ENCODE measurements around the gene TCF7L1. TPM values are rescaled to one million over a fixed set of nuclear protein-coding genes. Genes with fewer than 3 reads are reported as not detected.

TCF7L1 gene
- total and polyA plus RNA-seq, 9 of the 15 experiments (the other 6 are each of a cell fraction or from before 2014, with no cell fraction given), result 0.03 to 0.11 (median 0.07) TPM; not detected in 5

DNA sequence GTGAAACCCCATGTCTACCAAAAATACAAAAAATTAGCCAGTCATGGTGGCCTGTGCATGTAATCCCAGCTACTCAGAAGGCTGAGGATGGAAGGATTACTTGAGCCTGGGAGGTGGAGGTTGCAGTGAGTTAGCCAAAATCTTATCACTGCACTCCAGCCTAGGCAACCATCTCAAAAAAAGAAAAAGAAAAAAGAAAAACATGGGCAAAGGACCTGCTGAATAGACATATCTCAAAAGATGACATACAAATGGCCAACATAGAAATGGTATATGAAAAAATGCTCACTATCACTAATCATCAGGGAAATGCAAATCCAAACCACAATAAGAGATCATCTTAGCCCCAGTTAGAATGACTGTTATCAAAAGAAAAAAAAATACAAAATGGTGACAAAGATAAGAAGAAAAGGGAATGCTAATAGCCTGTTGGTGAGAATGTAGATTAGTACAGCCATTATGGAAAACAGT, 196.0 kb downstream of the TCF7L1 start (continued):
- TF ChIP-seq SPI1 (IDR thresholded peaks at IDR 0.05; ENCODE audit: borderline replicate concordance, low read depth, low read length) (no peak), ZNF134 (CRISPR knock-in tag; conservative IDR thresholded peaks at IDR 0.05) (no peak), PPARD (CRISPR knock-in tag; IDR thresholded peaks at IDR 0.05) (no peak), ZNF184 (CRISPR knock-in tag; IDR thresholded peaks at IDR 0.05) (no peak), ZNF561 (CRISPR knock-in tag; conservative IDR thresholded peaks at IDR 0.05) (no peak), ZC3H4 (CRISPR knock-in tag; IDR thresholded peaks at IDR 0.05; ENCODE audit: borderline replicate concordance) (no peak), PYGO2 (tag; IDR thresholded peaks at IDR 0.05) (no peak), DACH1 (IDR thresholded peaks at IDR 0.05; ENCODE audit: partially characterized antibody) (peak; percentile 69), KDM4B (IDR thresholded peaks at IDR 0.05; ENCODE audit: borderline replicate concordance in 2 of 2, low read depth in 1 of 2) (no peak), NFE2L1 (tag; IDR thresholded peaks at IDR 0.05; ENCODE audit: borderline replicate concordance, low read depth) (peak; percentile 72; the same call in 1 of the 2 replicates), FOXA1 (IDR thresholded peaks at IDR 0.05; ENCODE audit: borderline replicate concordance) (no peak), PTRF (tag; IDR thresholded peaks at IDR 0.05) (no peak), ZNF668 (CRISPR knock-in tag; IDR thresholded peaks at IDR 0.05) (no peak), PML (IDR thresholded peaks at IDR 0.05; ENCODE audit: low read length) (peak; percentile 65; the same call in 1 of the 2 replicates), SRSF7 (optimal IDR thresholded peaks at IDR 0.05; ENCODE audit: low read depth, low read length) (no peak), RBBP5 (IDR thresholded peaks at IDR 0.05; ENCODE audit: borderline replicate concordance, insufficient read depth, low read length, poor library complexity, severe bottlenecking) (no peak)
- TF ChIP-seq, protein P1, sequence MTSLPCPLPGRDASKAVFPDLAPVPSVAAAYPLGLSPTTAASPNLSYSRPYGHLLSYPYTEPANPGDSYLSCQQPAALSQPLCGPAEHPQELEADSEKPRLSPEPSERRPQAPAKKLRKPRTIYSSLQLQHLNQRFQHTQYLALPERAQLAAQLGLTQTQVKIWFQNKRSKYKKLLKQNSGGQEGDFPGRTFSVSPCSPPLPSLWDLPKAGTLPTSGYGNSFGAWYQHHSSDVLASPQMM (CRISPR knock-in tag; IDR thresholded peaks at IDR 0.05), result no peak
- TF ChIP-seq, protein P2, sequence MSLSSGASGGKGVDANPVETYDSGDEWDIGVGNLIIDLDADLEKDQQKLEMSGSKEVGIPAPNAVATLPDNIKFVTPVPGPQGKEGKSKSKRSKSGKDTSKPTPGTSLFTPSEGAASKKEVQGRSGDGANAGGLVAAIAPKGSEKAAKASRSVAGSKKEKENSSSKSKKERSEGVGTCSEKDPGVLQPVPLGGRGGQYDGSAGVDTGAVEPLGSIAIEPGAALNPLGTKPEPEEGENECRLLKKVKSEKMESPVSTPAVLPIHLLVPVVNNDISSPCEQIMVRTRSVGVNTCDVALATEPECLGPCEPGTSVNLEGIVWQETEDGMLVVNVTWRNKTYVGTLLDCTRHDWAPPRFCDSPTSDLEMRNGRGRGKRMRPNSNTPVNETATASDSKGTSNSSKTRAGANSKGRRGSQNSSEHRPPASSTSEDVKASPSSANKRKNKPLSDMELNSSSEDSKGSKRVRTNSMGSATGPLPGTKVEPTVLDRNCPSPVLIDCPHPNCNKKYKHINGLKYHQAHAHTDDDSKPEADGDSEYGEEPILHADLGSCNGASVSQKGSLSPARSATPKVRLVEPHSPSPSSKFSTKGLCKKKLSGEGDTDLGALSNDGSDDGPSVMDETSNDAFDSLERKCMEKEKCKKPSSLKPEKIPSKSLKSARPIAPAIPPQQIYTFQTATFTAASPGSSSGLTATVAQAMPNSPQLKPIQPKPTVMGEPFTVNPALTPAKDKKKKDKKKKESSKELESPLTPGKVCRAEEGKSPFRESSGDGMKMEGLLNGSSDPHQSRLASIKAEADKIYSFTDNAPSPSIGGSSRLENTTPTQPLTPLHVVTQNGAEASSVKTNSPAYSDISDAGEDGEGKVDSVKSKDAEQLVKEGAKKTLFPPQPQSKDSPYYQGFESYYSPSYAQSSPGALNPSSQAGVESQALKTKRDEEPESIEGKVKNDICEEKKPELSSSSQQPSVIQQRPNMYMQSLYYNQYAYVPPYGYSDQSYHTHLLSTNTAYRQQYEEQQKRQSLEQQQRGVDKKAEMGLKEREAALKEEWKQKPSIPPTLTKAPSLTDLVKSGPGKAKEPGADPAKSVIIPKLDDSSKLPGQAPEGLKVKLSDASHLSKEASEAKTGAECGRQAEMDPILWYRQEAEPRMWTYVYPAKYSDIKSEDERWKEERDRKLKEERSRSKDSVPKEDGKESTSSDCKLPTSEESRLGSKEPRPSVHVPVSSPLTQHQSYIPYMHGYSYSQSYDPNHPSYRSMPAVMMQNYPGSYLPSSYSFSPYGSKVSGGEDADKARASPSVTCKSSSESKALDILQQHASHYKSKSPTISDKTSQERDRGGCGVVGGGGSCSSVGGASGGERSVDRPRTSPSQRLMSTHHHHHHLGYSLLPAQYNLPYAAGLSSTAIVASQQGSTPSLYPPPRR (CRISPR knock-in tag; IDR thresholded peaks at IDR 0.05; ENCODE audit: borderline replicate concordance), result no peak
- TF ChIP-seq, protein P3, sequence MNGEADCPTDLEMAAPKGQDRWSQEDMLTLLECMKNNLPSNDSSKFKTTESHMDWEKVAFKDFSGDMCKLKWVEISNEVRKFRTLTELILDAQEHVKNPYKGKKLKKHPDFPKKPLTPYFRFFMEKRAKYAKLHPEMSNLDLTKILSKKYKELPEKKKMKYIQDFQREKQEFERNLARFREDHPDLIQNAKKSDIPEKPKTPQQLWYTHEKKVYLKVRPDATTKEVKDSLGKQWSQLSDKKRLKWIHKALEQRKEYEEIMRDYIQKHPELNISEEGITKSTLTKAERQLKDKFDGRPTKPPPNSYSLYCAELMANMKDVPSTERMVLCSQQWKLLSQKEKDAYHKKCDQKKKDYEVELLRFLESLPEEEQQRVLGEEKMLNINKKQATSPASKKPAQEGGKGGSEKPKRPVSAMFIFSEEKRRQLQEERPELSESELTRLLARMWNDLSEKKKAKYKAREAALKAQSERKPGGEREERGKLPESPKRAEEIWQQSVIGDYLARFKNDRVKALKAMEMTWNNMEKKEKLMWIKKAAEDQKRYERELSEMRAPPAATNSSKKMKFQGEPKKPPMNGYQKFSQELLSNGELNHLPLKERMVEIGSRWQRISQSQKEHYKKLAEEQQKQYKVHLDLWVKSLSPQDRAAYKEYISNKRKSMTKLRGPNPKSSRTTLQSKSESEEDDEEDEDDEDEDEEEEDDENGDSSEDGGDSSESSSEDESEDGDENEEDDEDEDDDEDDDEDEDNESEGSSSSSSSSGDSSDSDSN (IDR thresholded peaks at IDR 0.05; ENCODE audit: borderline replicate concordance in 1 of 2, low read depth in 2 of 2, low read length in 2 of 2), result no peak
- TF ChIP-seq, protein P4, sequence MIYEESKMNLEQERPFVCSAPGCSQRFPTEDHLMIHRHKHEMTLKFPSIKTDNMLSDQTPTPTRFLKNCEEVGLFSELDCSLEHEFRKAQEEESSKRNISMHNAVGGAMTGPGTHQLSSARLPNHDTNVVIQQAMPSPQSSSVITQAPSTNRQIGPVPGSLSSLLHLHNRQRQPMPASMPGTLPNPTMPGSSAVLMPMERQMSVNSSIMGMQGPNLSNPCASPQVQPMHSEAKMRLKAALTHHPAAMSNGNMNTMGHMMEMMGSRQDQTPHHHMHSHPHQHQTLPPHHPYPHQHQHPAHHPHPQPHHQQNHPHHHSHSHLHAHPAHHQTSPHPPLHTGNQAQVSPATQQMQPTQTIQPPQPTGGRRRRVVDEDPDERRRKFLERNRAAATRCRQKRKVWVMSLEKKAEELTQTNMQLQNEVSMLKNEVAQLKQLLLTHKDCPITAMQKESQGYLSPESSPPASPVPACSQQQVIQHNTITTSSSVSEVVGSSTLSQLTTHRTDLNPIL (CRISPR knock-in tag; IDR thresholded peaks at IDR 0.05), result no peak

Measured in K562 (cell line).